ENCODE data around the gene FHIP1B.
A peak's percentile ranks its signal among the peaks of the same experiment; 100 is the strongest.

FHIP1B gene

GRCh38 chr11:6202041-6202440, 32.4 kb downstream of the FHIP1B start:
- Mint-ChIP-seq H3K4me1 (peaks cover 12% of the 10 kb centered on the region), H3K27me3 (no peaks in the 10 kb centered on the region)

GRCh38 chr11:6201481-6201880, 33.0 kb downstream of the FHIP1B start:
- peaks cover 8% of the 10 kb centered on the region for H3K36me3 Mint-ChIP-seq
- peaks cover 13% of the 10 kb centered on the region for H3K4me1 Mint-ChIP-seq
- DNase-seq (ENCODE audit: low spot score in 2 of 2) (no peak), ATAC-seq (ENCODE audit: low read depth) (no peak)
- no peak overlapping the region for H3K27ac Mint-ChIP-seq
- no peak overlapping the region for H3K4me3 Mint-ChIP-seq
- H3K27me3 Mint-ChIP-seq = no peaks in the 10 kb centered on the region
- no peaks in the 10 kb centered on the region for H3K9me3 Mint-ChIP-seq

More at GRCh38 chr11:6202041-6202440, 32.4 kb downstream of the FHIP1B start:
- Mint-ChIP-seq H3K4me3 (no peak overlapping the region), H3K9me3 (no peaks in the 10 kb centered on the region), H3K27ac (no peak overlapping the region), H3K36me3 (peaks cover 8% of the 10 kb centered on the region)
- no peak for DNase-seq (ENCODE audit: low spot score in 2 of 2)
- ATAC-seq (ENCODE audit: low read depth) = no peak

- no peak overlapping the region for H3K4me3 Mint-ChIP-seq
- no peak overlapping the region for H3K27ac Mint-ChIP-seq
- no peaks in the 10 kb centered on the region for H3K27me3 Mint-ChIP-seq
- peaks cover 7% of the 10 kb centered on the region for H3K36me3 Mint-ChIP-seq
- ATAC-seq (ENCODE audit: low read depth) = no peak
- no peak for DNase-seq (ENCODE audit: low spot score in 2 of 2)
- H3K9me3 Mint-ChIP-seq = no peaks in the 10 kb centered on the region
- peaks cover 15% of the 10 kb centered on the region for H3K4me1 Mint-ChIP-seq
These were observed 33.5 kb downstream of the FHIP1B start for GRCh38 chr11:6200975-6201374.

- no peak within 1 kb of the TSS for H3K4me3 Mint-ChIP-seq
- peaks cover 13% of the 10 kb centered on the region for H3K4me1 Mint-ChIP-seq
- H3K27me3 Mint-ChIP-seq = no peaks in the 10 kb centered on the region
- H3K27ac Mint-ChIP-seq = no peak within 1 kb of the TSS
- no peaks in the 10 kb centered on the region for H3K9me3 Mint-ChIP-seq
- ATAC-seq (ENCODE audit: low read depth) (no peak), DNase-seq (ENCODE audit: low spot score in 2 of 2) (no peak)
- H3K36me3 Mint-ChIP-seq = peaks cover 3% of the 10 kb centered on the region
These were observed 35.1 kb downstream of the FHIP1B start, which contains the start of gene OR52W1 for GRCh38 chr11:6199174-6199810. Gene OR52W1 (plus strand): TSS chr11:6199224. CDS start chr11:6199224, 0 bp downstream.

- Mint-ChIP-seq H3K27ac (no peak overlapping the region), H3K4me1 (peaks cover 3% of the 10 kb centered on the region), H3K9me3 (no peaks in the 10 kb centered on the region), H3K4me3 (no peak overlapping the region), H3K27me3 (no peaks in the 10 kb centered on the region), H3K36me3 (no peaks in the 10 kb centered on the region)
- DNase-seq (ENCODE audit: low spot score in 2 of 2) = no peak
- ATAC-seq (ENCODE audit: low read depth) = no peak
These were observed 36.8 kb downstream of the FHIP1B start for GRCh38 chr11:6197466-6198200.

GRCh38 chr11:6196396-6196795, 38.0 kb downstream of the FHIP1B start:
- DNase-seq (ENCODE audit: low spot score in 2 of 2) (no peak), ATAC-seq (ENCODE audit: low read depth) (no peak)
- Mint-ChIP-seq H3K9me3 (no peaks in the 10 kb centered on the region), H3K36me3 (no peaks in the 10 kb centered on the region), H3K27me3 (no peaks in the 10 kb centered on the region), H3K4me1 (peaks cover 3% of the 10 kb centered on the region), H3K4me3 (no peak overlapping the region), H3K27ac (no peak overlapping the region)

- no peak overlapping the region for H3K27ac Mint-ChIP-seq
- H3K4me1 Mint-ChIP-seq = peaks cover 3% of the 10 kb centered on the region
- DNase-seq (ENCODE audit: low spot score in 2 of 2) (no peak), ATAC-seq (ENCODE audit: low read depth) (no peak)
- H3K9me3 Mint-ChIP-seq = no peaks in the 10 kb centered on the region
- no peaks in the 10 kb centered on the region for H3K36me3 Mint-ChIP-seq
- no peak overlapping the region for H3K4me3 Mint-ChIP-seq
- H3K27me3 Mint-ChIP-seq = no peaks in the 10 kb centered on the region
These were observed 40.3 kb downstream of the FHIP1B start for GRCh38 chr11:6194065-6194581.

GRCh38 chr11:6191742-6192141, 42.7 kb downstream of the FHIP1B start:
- Mint-ChIP-seq H3K4me3 (no peak overlapping the region), H3K9me3 (no peaks in the 10 kb centered on the region), H3K27me3 (no peaks in the 10 kb centered on the region), H3K4me1 (peaks cover 3% of the 10 kb centered on the region), H3K36me3 (no peaks in the 10 kb centered on the region), H3K27ac (peak overlapping the region; percentile 10)
- ATAC-seq (ENCODE audit: low read depth) = no peak
- no peak for DNase-seq (ENCODE audit: low spot score in 2 of 2)

- H3K4me3 Mint-ChIP-seq = no peak overlapping the region
- H3K4me1 Mint-ChIP-seq = no peaks in the 10 kb centered on the region
- no peak overlapping the region for H3K27ac Mint-ChIP-seq
- H3K9me3 Mint-ChIP-seq = no peaks in the 10 kb centered on the region
- peaks cover 9% of the 10 kb centered on the region for H3K27me3 Mint-ChIP-seq
- ATAC-seq (ENCODE audit: low read depth) = no peak
- no peaks in the 10 kb centered on the region for H3K36me3 Mint-ChIP-seq
- no peak for DNase-seq (ENCODE audit: low spot score in 2 of 2)
These were observed 59.0 kb downstream of the FHIP1B start for GRCh38 chr11:6175440-6175839.

- Mint-ChIP-seq H3K4me3 (no peak within 1 kb of the TSS), H3K4me1 (no peaks in the 10 kb centered on the region), H3K27me3 (peaks cover 11% of the 10 kb centered on the region), H3K36me3 (no peaks in the 10 kb centered on the region), H3K9me3 (no peaks in the 10 kb centered on the region), H3K27ac (no peak within 1 kb of the TSS)
- ATAC-seq (ENCODE audit: low read depth) = no peak
- no peak for DNase-seq (ENCODE audit: low spot score in 2 of 2)
These were observed 64.2 kb downstream of the FHIP1B start, which contains the start of gene OR52B2 for GRCh38 chr11:6170226-6170625. Gene OR52B2 (minus strand): TSS chr11:6170326. CDS start chr11:6170326, 0 bp downstream.

Data from memory B cell (primary cell).